Left lung (tissue), 10 donors: ENCODE measurements around the gene MSH2. TPM values are rescaled to one million over a fixed set of nuclear protein-coding genes. Genes with fewer than 3 reads are reported as not detected.
A peak's percentile ranks its signal among the peaks of the same experiment; 100 is the strongest.
"Not testable (repeated sequence)": the region's sequence is repeated elsewhere in the genome, so short reads cannot be mapped to it uniquely, and the experiment has no call there.

Experiments
- ATAC-seq: fragments of 200-7000 bp; cut with Tn5 transposase; one replicate; pipeline ENCODE4 v1.9.1; 2020; ENCODE audit warnings: moderate library complexity
- DNase-seq, 4 donors: peaks; one replicate each; pipeline ENCODE4 v3.0.0-alpha.2; 2013 to 2020
- H3K27ac ChIP-seq, 2 donors: fragments of 200-600 bp; sonication (generic) in 1 of 2; one replicate each; pipeline versions ENCODE4 v1.5.0 to v1.8.0; 2020 to 2021
- H3K27me3 ChIP-seq, 2 donors: fragments of 200-600 bp; sonication (generic) in 1 of 2; one replicate each; pipeline versions ENCODE4 v1.5.0 to v1.8.0; 2020 to 2021
- H3K36me3 ChIP-seq, 2 donors: fragments of 200-600 bp; sonication (generic) in 1 of 2; one replicate each; pipeline versions ENCODE4 v1.5.0 to v1.8.0; 2020 to 2021
- H3K4me1 ChIP-seq, 2 donors: fragments of 200-600 bp; one replicate each; pipeline ENCODE4 v1.8.0; 2021
- H3K4me3 ChIP-seq, 2 donors: fragments of 200-600 bp; sonication (generic) in 1 of 2; one replicate each; pipeline versions ENCODE4 v1.5.0 to v1.8.0; 2020 to 2021; ENCODE audit warnings: mild to moderate bottlenecking in 1 of 2
- H3K9me3 ChIP-seq, 2 donors: fragments of 200-600 bp; sonication (generic) in 1 of 2; one replicate each; pipeline versions ENCODE4 v1.5.0 to v1.8.0; 2020 to 2021
- CTCF ChIP-seq, 2 donors: fragments of 200-600 bp; sonication (generic) in 1 of 2; IDR thresholded peaks; one replicate each; pipeline versions ENCODE4 v1.5.0 to v1.8.0; 2021; ENCODE audit warnings: antibody characterized with exemption in 2 of 2
- intact Hi-C, 2 donors: fragments of 100-400 bp; cut with DNase I; formaldehyde crosslinking; loops; one replicate each; pipeline versions ENCODE4 v1.11.2 to v1.14.2; 2022
- polyA plus RNA-seq, 6 donors: library from polyadenylated mRNA; unstranded; fragments of 120-200 nt; gene quantifications; one replicate each; pipeline ENCODE4 v1.2.1, GENCODE V29; 2013; ENCODE audit not compliant: insufficient read length in 6 of 6
- total RNA-seq, 2 donors: library from RNA; stranded (reverse); fragmentation: NEBNext Ultra II Directional; extraction: Animal tissue kit (Norgen Biotek cat#: 25700); gene quantifications; one replicate each; pipeline ENCODE4 v1.2.1, GENCODE V29; 2021
- donor health status: DM: no; HTN: yes; CAD: no.
- donor health status: DM: no; HTN: no; CAD: no.

The MSH2 gene
- total and polyA plus RNA-seq, 8 donors: 16.2 to 70.4 (median 58.8) TPM

- intact Hi-C loops: loop anchor here in 1 of 2 donors (5.0 kb wide), 1 partner anchor 330 kb away; no protein-coding TSS in a partner anchor
- peak in 1 of 2 donors; percentile 54 for TF ChIP-seq CTCF (IDR thresholded peaks at IDR 0.05)
- ATAC-seq (peak; percentile 59), DNase-seq (peak in 1 of 4 donors; percentile 33)
- Histone ChIP-seq H3K27me3 (no peaks in the 10 kb centered on the region), H3K4me3 (no peak overlapping the region), H3K4me1 (no peaks in the 10 kb centered on the region), H3K9me3 (no peaks in the 10 kb centered on the region), H3K27ac (no peak overlapping the region), H3K36me3 (no peaks in the 10 kb centered on the region)
Measured at GRCh38 chr2:47437287-47437686, 34.3 kb downstream of the MSH2 start.

- ATAC-seq (no peak), DNase-seq (no peak)
- no peaks in the 10 kb centered on the region for H3K27me3 ChIP-seq
- no peak for TF ChIP-seq CTCF (IDR thresholded peaks at IDR 0.05)
- no peaks in the 10 kb centered on the region for H3K4me1 ChIP-seq
- no peaks in the 10 kb centered on the region for H3K36me3 ChIP-seq
- no peaks in the 10 kb centered on the region for H3K9me3 ChIP-seq
- intact Hi-C loops: loop anchor here in 1 of 2 donors (5.0 kb wide), 1 partner anchor 329 kb away; no protein-coding TSS in a partner anchor
- no peak overlapping the region for H3K4me3 ChIP-seq
- H3K27ac ChIP-seq: no peak overlapping the region
Measured at GRCh38 chr2:47438106-47438505, 35.1 kb downstream of the MSH2 start.

- no peaks in the 10 kb centered on the region for H3K9me3 ChIP-seq
- no peak for DNase-seq
- no peak overlapping the region for H3K27ac ChIP-seq
- ATAC-seq: no peak
- H3K36me3 ChIP-seq: no peaks in the 10 kb centered on the region
- intact Hi-C loops: loop anchor here in 1 of 2 donors (5.0 kb wide), 1 partner anchor 329 kb away; no protein-coding TSS in a partner anchor
- no peak for TF ChIP-seq CTCF (IDR thresholded peaks at IDR 0.05)
- no peaks in the 10 kb centered on the region for H3K4me1 ChIP-seq
- no peak overlapping the region for H3K4me3 ChIP-seq
- H3K27me3 ChIP-seq: no peaks in the 10 kb centered on the region
Measured at GRCh38 chr2:47438783-47439182, 35.8 kb downstream of the MSH2 start.

- peaks cover 0 to 13% of the 10 kb centered on the region in 2 donors for H3K36me3 ChIP-seq
- H3K4me3 ChIP-seq: no peak overlapping the region
- H3K4me1 ChIP-seq: no peaks in the 10 kb centered on the region
- DNase-seq: no peak
- TF ChIP-seq CTCF (IDR thresholded peaks at IDR 0.05): no peak
- no peaks in the 10 kb centered on the region for H3K27me3 ChIP-seq
- no peak for ATAC-seq
- H3K27ac ChIP-seq: no peak overlapping the region
- H3K9me3 ChIP-seq: no peaks in the 10 kb centered on the region
- intact Hi-C loops: no loop called here
Measured at GRCh38 chr2:47451790-47452189, 48.8 kb downstream of the MSH2 start.

- DNase-seq: no peak
- no peak for TF ChIP-seq CTCF (IDR thresholded peaks at IDR 0.05)
Measured at GRCh38 chr2:47452761-47453160, 49.8 kb downstream of the MSH2 start.

GRCh38 chr2:47454818-47455217, 51.9 kb downstream of the MSH2 start:
- H3K27me3 ChIP-seq, ATAC-seq, DNase-seq, H3K4me3 ChIP-seq, H3K4me1 ChIP-seq, H3K9me3 ChIP-seq, H3K27ac ChIP-seq, H3K36me3 ChIP-seq, intact Hi-C loops: not testable (repeated sequence)

More at GRCh38 chr2:47452761-47453160, 49.8 kb downstream of the MSH2 start:
- ATAC-seq: peak; percentile 46
- Histone ChIP-seq H3K4me1 (no peaks in the 10 kb centered on the region), H3K27me3 (no peaks in the 10 kb centered on the region), H3K4me3 (no peak overlapping the region), H3K27ac (no peak overlapping the region), H3K9me3 (no peaks in the 10 kb centered on the region), H3K36me3 (peaks cover 0 to 9% of the 10 kb centered on the region in 2 donors)
- intact Hi-C loops: no loop called here
